GM12892 (cell line): Measurements from ENCODE around the gene PGF.

Experiments used
- POLR2A ChIP-seq: IDR thresholded peaks from 2 replicates; pipeline ENCODE4 v1.6.1; 2011; ENCODE audit warnings: low read depth, low read length, control low read depth
- POLR2AphosphoS5 ChIP-seq: IDR thresholded peaks from 2 replicates; pipeline ENCODE4 v1.6.1; 2011; ENCODE audit warnings: low read depth, low read length, control low read depth
- TAF1 ChIP-seq: IDR thresholded peaks from 2 replicates; pipeline ENCODE4 v1.6.1; 2011; ENCODE audit warnings: low read depth, mild to moderate bottlenecking, control low read depth, low read length, borderline replicate concordance

DNA sequence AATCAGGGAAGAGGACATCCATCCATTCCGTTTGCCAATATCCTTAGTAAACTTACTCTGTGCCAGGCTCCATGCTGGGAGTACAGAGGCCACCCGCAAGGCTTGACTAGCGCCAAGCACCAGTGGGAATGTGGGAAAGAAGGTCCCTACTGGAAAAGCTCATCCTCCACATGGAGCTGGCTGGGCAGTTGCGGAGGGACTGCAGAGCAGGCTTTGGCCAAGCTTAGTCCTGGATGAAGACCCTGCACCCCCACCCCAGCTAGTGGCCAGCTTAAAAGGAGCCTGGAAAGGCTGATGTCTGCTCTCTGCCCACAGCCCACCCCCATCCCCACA is 25.0 kb upstream of the PGF start:
- TF ChIP-seq POLR2A (no peak), POLR2AphosphoS5 (no peak), TAF1 (no peak)
